Fibroblast of the conjunctiva (primary cell): ENCODE data around the gene LILRA5.
"Not testable (repeated sequence)": the region's sequence is repeated elsewhere in the genome, so short reads cannot be mapped to it uniquely, and the experiment has no call there.

Experiments
- DNase-seq: peaks from one replicate; pipeline ENCODE4 v3.0.0-alpha.2; 2010; ENCODE audit warnings: low read depth

LILRA5 gene

GRCh38 chr19:54302257-54302656 is 10.7 kb downstream of the LILRA5 start:
- DNase-seq: no peak

GRCh38 chr19:54299515-54299914 is 13.5 kb downstream of the LILRA5 start:
- no peak for DNase-seq

GRCh38 chr19:54299126-54299498 is 13.9 kb downstream of the LILRA5 start:
- DNase-seq: no peak

- DNase-seq: no peak
Observed at GRCh38 chr19:54298357-54299125, 14.4 kb downstream of the LILRA5 start.

- no peak for DNase-seq
Observed at GRCh38 chr19:54297759-54298305, 15.1 kb downstream of the LILRA5 start.

GRCh38 chr19:54294539-54294938 is 18.4 kb downstream of the LILRA5 start:
- no peak for DNase-seq

GRCh38 chr19:54289160-54289559 is 23.8 kb downstream of the LILRA5 start:
- DNase-seq: not testable (repeated sequence)

GRCh38 chr19:54287456-54287855 is 25.5 kb downstream of the LILRA5 start:
- no peak for DNase-seq

GRCh38 chr19:54286283-54286682 is 26.7 kb downstream of the LILRA5 start:
- not testable (repeated sequence) for DNase-seq

- not testable (repeated sequence) for DNase-seq
Observed at GRCh38 chr19:54285427-54286056, 27.4 kb downstream of the LILRA5 start.

GRCh38 chr19:54282686-54283470 is 30.1 kb downstream of the LILRA5 start:
- no peak for DNase-seq

GRCh38 chr19:54281729-54282075 is 31.3 kb downstream of the LILRA5 start:
- DNase-seq: not testable (repeated sequence)

GRCh38 chr19:54281007-54281728 is 31.8 kb downstream of the LILRA5 start, which contains the start of gene LILRB2:
Gene LILRB2 (minus strand): TSS chr19:54281110. CDS start chr19:54280496, 614 bp downstream.
- DNase-seq: no peak

- not testable (repeated sequence) for DNase-seq
Observed at GRCh38 chr19:54280441-54280840, 32.5 kb downstream of the LILRA5 start.

- not testable (repeated sequence) for DNase-seq
Observed at GRCh38 chr19:54280025-54280424, 32.9 kb downstream of the LILRA5 start.

GRCh38 chr19:54279406-54279962 is 33.5 kb downstream of the LILRA5 start:
- DNase-seq: no peak

- not testable (repeated sequence) for DNase-seq
Observed at GRCh38 chr19:54278571-54279195, 34.3 kb downstream of the LILRA5 start.

- DNase-seq: not testable (repeated sequence)
Observed at GRCh38 chr19:54278056-54278455, 34.9 kb downstream of the LILRA5 start.

- DNase-seq: not testable (repeated sequence)
Observed at GRCh38 chr19:54277111-54277615, 35.8 kb downstream of the LILRA5 start.

GRCh38 chr19:54275951-54276350 is 37.0 kb downstream of the LILRA5 start:
- no peak for DNase-seq

GRCh38 chr19:54274516-54274915 is 38.5 kb downstream of the LILRA5 start:
- DNase-seq: not testable (repeated sequence)
